Mucosa of rectum (tissue), 2 donors: ENCODE results near the gene CD9.

Source experiments
- H3K27ac ChIP-seq, 2 donors: one replicate each; pipeline ENCODE4 v1.7.0; 2013; ENCODE audit warnings: inconsistent platforms in 2 of 2, low read depth in 2 of 2, low read length in 2 of 2
- H3K27me3 ChIP-seq, 2 donors: one replicate each; pipeline ENCODE4 v1.7.0; 2013; ENCODE audit warnings: low read length in 2 of 2; ENCODE audit not compliant: control insufficient read depth in 2 of 2, insufficient read depth in 2 of 2
- H3K36me3 ChIP-seq, 2 donors: one replicate each; pipeline ENCODE4 v1.7.0; 2013; ENCODE audit warnings: low read length in 2 of 2; ENCODE audit not compliant: control insufficient read depth in 2 of 2, insufficient read depth in 2 of 2
- H3K4me1 ChIP-seq, 2 donors: one replicate each; pipeline ENCODE4 v1.7.0; 2013; ENCODE audit warnings: low read length in 2 of 2, mild to moderate bottlenecking in 1 of 2; ENCODE audit not compliant: control insufficient read depth in 2 of 2, insufficient read depth in 2 of 2
- H3K4me3 ChIP-seq, 2 donors: one replicate each; pipeline ENCODE4 v1.7.0; 2013; ENCODE audit warnings: low read length in 2 of 2
- H3K9ac ChIP-seq, 2 donors: one replicate each; pipeline ENCODE4 v1.7.0; 2013; ENCODE audit warnings: low read length in 2 of 2, low read depth in 1 of 2, mild to moderate bottlenecking in 1 of 2
- H3K9me3 ChIP-seq, 2 donors: one replicate each; pipeline ENCODE4 v1.7.0; 2013; ENCODE audit warnings: low read length in 2 of 2; ENCODE audit not compliant: control insufficient read depth in 2 of 2
- donor health status: healthy.
- donor health status: Normal muscosa, but diverticular disease.

Gene CD9

GRCh38 chr12:6228535-6229223, 28.5 kb downstream of the CD9 start:
- H3K27me3 ChIP-seq, result no peaks in the 10 kb centered on the region
- H3K9ac ChIP-seq, result peak overlapping the region; percentile 68 to 74
- peaks cover 31 to 37% of the 10 kb centered on the region in 2 donors for H3K36me3 ChIP-seq

GRCh38 chr12:6229224-6230218, 29.3 kb downstream of the CD9 start:
- peak overlapping the region; percentile 96 to 98 for H3K27ac ChIP-seq
- H3K9me3 ChIP-seq, result no peaks in the 10 kb centered on the region
- H3K27me3 ChIP-seq, result no peaks in the 10 kb centered on the region
- peak overlapping the region in 1 of 2 donors; percentile 45 for H3K4me3 ChIP-seq
- peaks cover 96 to 100% of the 10 kb centered on the region in 2 donors for H3K4me1 ChIP-seq
- H3K36me3 ChIP-seq, result peaks cover 31 to 32% of the 10 kb centered on the region in 2 donors
- peak overlapping the region; percentile 68 to 74 for H3K9ac ChIP-seq

More at GRCh38 chr12:6228535-6229223, 28.5 kb downstream of the CD9 start:
- Histone ChIP-seq H3K9me3 (no peaks in the 10 kb centered on the region), H3K27ac (peak overlapping the region; percentile 96 to 98), H3K4me1 (peaks cover 99 to 100% of the 10 kb centered on the region in 2 donors), H3K4me3 (peak overlapping the region in 1 of 2 donors; percentile 22)

- Histone ChIP-seq H3K9me3 (no peaks in the 10 kb centered on the region), H3K9ac (peak overlapping the region; percentile 63 to 68), H3K36me3 (peaks cover 32 to 35% of the 10 kb centered on the region in 2 donors), H3K27ac (peak overlapping the region; percentile 96 to 98), H3K27me3 (no peaks in the 10 kb centered on the region), H3K4me1 (peaks cover 96 to 100% of the 10 kb centered on the region in 2 donors), H3K4me3 (peak overlapping the region in 1 of 2 donors; percentile 45)
Observed at GRCh38 chr12:6230321-6231110, 30.3 kb downstream of the CD9 start.

GRCh38 chr12:6231359-6232268, 31.4 kb downstream of the CD9 start:
- no peaks in the 10 kb centered on the region for H3K9me3 ChIP-seq
- peak overlapping the region; percentile 63 to 68 for H3K9ac ChIP-seq
- no peaks in the 10 kb centered on the region for H3K27me3 ChIP-seq
- peak overlapping the region; percentile 15 to 45 for H3K4me3 ChIP-seq
- H3K36me3 ChIP-seq, result peaks cover 39 to 42% of the 10 kb centered on the region in 2 donors
- H3K4me1 ChIP-seq, result peaks cover 89 to 97% of the 10 kb centered on the region in 2 donors
- H3K27ac ChIP-seq, result peak overlapping the region; percentile 96 to 98

GRCh38 chr12:6233121-6233971, 33.1 kb downstream of the CD9 start:
- peaks cover 71 to 80% of the 10 kb centered on the region in 2 donors for H3K4me1 ChIP-seq
- peaks cover 43 to 44% of the 10 kb centered on the region in 2 donors for H3K36me3 ChIP-seq
- peak overlapping the region; percentile 96 to 98 for H3K27ac ChIP-seq
- H3K4me3 ChIP-seq, result no peak overlapping the region
- no peaks in the 10 kb centered on the region for H3K9me3 ChIP-seq
- no peaks in the 10 kb centered on the region for H3K27me3 ChIP-seq
- peak overlapping the region; percentile 42 to 68 for H3K9ac ChIP-seq

GRCh38 chr12:6234214-6234613, 34.0 kb downstream of the CD9 start:
- Histone ChIP-seq H3K9me3 (no peaks in the 10 kb centered on the region), H3K27me3 (no peaks in the 10 kb centered on the region), H3K36me3 (peaks cover 51 to 52% of the 10 kb centered on the region in 2 donors), H3K9ac (peak overlapping the region in 1 of 2 donors; percentile 68), H3K4me3 (no peak overlapping the region), H3K4me1 (peaks cover 63 to 71% of the 10 kb centered on the region in 2 donors), H3K27ac (peak overlapping the region; percentile 96 to 98)

- Histone ChIP-seq H3K9ac (peak overlapping the region; percentile 8 to 68), H3K27me3 (no peaks in the 10 kb centered on the region), H3K27ac (peak overlapping the region; percentile 96 to 98), H3K36me3 (peaks cover 58 to 59% of the 10 kb centered on the region in 2 donors), H3K9me3 (no peaks in the 10 kb centered on the region), H3K4me3 (no peak overlapping the region), H3K4me1 (peaks cover 56 to 64% of the 10 kb centered on the region in 2 donors)
Observed at GRCh38 chr12:6234906-6235305, 34.7 kb downstream of the CD9 start.

- Histone ChIP-seq H3K27me3 (no peaks in the 10 kb centered on the region), H3K4me3 (no peak overlapping the region), H3K4me1 (peaks cover 50 to 58% of the 10 kb centered on the region in 2 donors), H3K36me3 (peaks cover 58 to 59% of the 10 kb centered on the region in 2 donors), H3K9ac (peak overlapping the region; percentile 38 to 68), H3K9me3 (no peaks in the 10 kb centered on the region), H3K27ac (peak overlapping the region; percentile 96 to 98)
Observed at GRCh38 chr12:6235499-6235898, 35.3 kb downstream of the CD9 start.
